WI38 (cell line): Measurements from ENCODE around the gene MSMB.

Source experiments
- H3K4me3 ChIP-seq: 2 replicates; pipeline ENCODE4 v1.5.1; 2011; ENCODE audit warnings: low read depth, mild to moderate bottlenecking, control low read depth, low read length
- TF ChIP-seq, protein P1 (sequence below): IDR thresholded peaks from 2 replicates; pipeline ENCODE4 v1.5.1; 2012; ENCODE audit warnings: low read depth, mild to moderate bottlenecking, control low read depth, low read length

MSMB gene

DNA sequence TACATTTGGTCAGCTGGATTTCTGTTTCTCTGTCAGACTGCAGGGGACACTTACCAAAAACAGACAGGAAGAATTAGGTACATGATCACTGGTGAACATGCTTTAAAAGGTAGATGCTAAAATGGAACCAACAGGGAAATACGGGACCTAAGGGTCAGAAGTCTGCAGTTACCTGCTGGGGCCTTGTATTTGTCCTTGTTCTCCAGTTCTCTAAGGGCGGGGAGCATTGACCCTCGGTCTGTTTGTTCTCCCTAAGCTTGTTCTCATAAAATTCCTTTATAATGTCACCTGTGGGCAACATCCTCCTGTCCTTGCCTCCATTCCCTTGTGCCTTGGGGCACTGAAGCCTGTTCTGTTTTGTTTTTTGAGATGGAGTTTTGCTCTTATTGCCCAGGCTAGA lies 29.8 kb upstream of the MSMB start:
- H3K4me3 ChIP-seq: no peak overlapping the region
- TF ChIP-seq, protein P1, sequence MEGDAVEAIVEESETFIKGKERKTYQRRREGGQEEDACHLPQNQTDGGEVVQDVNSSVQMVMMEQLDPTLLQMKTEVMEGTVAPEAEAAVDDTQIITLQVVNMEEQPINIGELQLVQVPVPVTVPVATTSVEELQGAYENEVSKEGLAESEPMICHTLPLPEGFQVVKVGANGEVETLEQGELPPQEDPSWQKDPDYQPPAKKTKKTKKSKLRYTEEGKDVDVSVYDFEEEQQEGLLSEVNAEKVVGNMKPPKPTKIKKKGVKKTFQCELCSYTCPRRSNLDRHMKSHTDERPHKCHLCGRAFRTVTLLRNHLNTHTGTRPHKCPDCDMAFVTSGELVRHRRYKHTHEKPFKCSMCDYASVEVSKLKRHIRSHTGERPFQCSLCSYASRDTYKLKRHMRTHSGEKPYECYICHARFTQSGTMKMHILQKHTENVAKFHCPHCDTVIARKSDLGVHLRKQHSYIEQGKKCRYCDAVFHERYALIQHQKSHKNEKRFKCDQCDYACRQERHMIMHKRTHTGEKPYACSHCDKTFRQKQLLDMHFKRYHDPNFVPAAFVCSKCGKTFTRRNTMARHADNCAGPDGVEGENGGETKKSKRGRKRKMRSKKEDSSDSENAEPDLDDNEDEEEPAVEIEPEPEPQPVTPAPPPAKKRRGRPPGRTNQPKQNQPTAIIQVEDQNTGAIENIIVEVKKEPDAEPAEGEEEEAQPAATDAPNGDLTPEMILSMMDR: no peak

DNA sequence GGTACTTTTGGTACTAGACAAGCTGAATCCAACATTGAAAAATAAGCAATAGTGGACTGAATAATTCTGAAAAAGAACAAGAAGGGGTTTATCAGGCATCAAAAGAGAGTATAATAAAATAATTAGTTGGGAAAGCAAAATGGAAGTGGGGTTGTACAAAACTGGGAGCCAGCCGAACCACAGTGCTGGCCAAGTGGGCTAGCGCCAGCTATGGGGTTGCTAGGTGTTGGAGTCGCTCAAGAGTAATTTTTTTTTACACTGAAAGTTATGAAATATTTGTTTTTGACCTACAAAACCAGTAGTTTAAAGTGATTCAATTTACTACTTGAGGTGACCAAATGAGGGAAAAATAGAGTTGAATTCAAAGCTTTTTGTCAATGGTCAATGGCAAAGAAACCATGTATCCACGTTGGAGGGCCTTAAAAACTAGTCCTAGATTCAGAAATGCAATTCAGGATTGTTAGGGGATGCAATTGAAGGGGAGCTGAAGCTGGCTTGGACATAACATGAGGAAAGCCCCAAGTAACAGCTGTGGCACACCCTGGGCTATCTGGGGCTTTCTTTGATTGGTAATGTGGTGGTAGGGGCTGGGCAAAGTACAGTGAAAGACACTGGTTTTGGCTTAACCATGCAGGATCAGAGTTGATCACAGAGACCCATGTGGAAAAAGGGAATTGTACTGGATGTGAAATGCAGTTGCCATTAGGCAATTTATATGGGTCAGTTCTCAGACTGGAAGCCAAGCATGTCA lies 28.3 kb upstream of the MSMB start:
- H3K4me3 ChIP-seq: no peak overlapping the region
- TF ChIP-seq, protein P1: no peak

DNA sequence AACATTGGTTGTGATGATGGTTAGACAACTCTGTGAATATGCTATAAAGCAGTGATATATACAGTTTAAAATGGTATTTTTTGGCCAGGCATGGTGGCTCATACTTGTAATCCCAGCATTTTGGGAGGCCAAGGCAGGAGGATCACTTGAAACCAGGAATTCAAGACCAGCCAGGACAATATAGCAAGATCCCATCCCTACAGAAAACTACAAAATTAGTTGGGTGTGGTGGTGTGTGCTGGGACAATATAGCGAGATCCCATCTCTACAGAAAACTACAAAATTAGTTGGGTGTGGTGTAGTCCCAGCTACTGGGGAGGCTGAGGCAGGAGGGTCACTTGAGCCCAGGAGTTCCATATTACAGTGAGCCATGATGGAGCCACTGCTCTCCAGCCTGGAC lies 27.5 kb upstream of the MSMB start:
- TF ChIP-seq, protein P1: no peak
- H3K4me3 ChIP-seq: no peak overlapping the region

DNA sequence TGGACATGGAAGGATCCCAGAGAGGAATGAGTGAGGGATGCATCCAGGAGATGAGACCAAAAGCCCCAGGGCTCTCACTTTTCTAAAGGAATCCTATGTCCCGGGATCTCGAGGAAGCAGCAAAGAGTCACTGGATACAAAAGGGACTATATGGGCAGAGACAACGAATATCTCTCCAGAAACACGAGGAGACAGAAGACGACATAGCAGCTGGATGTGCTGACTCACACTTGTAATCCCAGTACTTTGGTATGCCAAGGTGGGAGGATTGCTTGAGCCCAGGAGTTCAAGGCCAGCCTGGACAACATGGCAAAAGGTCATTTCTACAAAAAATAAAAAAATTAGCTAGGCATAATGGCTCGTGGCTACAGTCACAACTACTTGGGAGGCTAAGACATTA lies 24.7 kb upstream of the MSMB start:
- TF ChIP-seq, protein P1: no peak
- no peak overlapping the region for H3K4me3 ChIP-seq

DNA sequence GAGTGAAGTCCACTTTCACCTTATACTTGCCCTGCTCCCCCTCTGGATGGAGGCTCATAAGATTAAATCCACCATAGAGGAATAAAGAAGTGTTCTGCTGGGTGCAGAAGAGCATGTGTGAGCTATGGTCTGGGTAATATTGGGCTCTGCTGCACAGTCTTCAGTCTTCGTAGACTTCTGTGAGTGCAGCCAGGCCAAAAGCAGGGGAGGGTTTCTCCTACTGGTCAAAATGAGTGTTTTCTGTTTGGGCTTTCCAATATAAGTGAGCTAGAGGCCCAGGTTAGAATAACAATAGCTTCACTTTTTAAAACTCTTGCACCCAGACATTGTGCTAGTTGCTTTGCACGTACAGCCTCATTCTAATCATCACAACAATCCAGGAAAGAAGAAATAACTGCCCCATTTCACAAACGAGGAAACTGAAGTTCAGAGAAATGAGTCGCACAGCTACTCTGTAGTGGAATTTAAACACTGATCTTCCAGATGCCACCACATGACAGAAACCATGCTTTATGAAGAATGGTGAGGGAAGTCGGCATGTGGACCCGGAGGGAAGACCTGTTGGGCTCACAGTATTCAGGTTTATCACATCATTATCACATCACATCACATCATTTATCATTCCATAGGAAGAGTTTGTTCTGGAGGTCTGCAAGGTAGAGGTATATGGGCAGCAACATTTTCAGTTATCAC lies 23.8 kb upstream of the MSMB start:
- H3K4me3 ChIP-seq: no peak overlapping the region
- TF ChIP-seq, protein P1: no peak

DNA sequence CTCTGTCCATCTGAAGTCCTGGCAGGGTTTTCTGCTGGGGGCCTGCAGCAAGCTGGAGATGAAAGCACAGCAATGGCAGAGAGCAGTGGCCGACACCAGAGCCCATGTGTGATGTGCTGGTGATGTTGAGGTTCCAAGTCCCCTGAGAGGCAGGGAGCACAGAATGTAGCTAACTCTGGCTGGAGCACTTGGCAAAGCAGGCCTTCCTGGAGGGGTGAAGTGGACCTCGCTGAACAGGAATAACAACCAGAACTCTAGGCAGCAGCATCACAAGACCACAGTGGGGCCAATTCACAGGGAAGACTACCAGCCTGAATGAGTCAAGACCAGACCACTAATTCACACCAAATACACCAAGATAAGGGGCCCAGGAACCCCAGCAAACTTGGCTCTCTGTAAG lies 22.8 kb upstream of the MSMB start:
- TF ChIP-seq, protein P1: no peak

DNA sequence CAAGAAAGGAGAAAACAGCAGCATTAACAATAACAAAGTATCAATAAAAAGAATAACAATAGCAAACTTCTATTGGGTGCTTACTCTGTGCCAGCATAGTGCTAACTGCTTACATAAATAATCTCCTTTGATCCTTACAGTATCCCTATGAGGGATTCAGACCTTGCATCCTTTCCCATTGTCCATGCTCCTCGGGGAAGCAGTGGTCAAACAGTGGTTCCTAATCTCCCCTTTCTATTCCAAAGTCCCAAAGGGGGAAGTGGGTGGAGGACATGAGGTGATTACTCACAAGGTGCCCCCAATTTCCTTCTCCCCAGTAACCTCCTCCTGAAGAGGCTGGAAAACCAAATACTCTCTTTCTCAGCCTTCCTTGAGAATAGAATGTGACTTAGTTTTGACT lies 22.0 kb upstream of the MSMB start:
- TF ChIP-seq, protein P1: no peak

More for the DNA sequence above, 22.8 kb upstream of the MSMB start:
- no peak overlapping the region for H3K4me3 ChIP-seq

More for the DNA sequence above, 22.0 kb upstream of the MSMB start:
- H3K4me3 ChIP-seq: no peak overlapping the region
